T-helper 1 cell (primary cell): ENCODE results near the gene ATF1.
"Not testable (repeated sequence)": the region's sequence is repeated elsewhere in the genome, so short reads cannot be mapped to it uniquely, and the experiment has no call there.

Experiments used
- DNase-seq, 5 donors: peaks; one replicate each; pipeline ENCODE4 v3.0.0-alpha.2; 2012 to 2020

Gene ATF1

DNA sequence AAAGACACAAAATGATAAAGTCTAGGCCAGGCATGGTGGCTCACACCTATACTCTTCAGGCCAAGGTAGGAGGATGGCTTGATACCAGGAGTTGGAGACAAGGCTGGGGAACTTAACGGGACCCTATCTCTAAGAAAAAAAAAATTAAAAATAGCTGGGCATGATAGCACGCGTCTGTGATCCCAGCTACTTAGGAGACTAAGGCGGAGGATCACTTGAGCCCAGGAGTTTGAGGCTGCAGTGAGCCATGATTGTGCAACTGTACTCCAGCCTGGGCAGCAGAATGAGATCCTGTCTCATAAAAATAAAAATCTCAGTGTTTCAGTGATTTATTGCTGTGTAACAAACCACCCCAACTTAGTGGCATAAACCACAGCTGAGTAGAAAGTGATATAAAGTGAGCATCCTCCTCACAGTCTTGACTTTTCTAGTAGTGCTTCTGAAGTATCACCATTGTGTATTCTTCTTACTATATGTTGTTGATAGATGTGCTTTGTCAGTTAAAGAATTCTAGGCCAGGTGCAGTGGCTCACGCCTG, 10.6 kb upstream of the ATF1 start:
- no peak for DNase-seq

DNA sequence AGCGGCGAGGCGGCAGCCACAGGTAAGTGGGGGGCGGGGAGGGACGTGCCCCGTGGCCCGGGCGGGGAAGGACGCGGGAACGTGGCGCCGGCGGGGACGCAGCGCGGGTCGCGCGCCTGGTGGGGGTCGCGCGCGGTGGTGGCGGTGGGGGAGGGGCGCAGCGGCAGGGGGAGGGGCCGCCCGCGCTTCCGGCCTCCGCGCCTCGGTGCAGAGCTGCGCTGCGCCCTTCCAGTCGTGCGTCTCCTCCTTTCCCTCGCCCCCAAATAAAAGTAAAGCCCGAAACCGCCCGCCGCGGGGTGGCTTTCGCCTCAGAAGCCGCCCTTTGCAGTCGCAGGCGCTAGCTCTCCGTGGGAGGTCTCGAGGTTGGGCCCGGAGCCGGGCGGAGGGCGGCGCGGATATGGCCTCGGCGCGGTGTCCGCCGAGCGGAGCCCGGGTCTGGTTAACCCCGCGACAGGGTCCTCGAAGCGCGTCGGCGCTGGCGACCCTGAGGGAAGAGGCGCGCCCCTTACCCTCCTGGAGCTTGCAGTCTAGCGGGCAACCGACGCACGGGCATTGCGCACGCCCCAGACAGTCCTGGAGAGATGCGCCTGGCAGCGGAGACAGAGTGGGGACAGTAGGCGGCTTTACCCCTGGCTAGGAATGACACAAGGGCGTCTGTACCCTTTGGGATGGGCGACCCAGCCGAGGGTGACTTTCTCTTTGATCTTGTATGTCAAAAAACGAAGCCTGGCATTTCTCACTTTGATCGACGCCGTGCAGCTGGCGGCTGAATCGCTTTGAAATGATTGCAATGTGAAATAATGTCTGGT, 589 bp downstream of the ATF1 start:
- peak; percentile 38 to 83 (median 69) for DNase-seq

DNA sequence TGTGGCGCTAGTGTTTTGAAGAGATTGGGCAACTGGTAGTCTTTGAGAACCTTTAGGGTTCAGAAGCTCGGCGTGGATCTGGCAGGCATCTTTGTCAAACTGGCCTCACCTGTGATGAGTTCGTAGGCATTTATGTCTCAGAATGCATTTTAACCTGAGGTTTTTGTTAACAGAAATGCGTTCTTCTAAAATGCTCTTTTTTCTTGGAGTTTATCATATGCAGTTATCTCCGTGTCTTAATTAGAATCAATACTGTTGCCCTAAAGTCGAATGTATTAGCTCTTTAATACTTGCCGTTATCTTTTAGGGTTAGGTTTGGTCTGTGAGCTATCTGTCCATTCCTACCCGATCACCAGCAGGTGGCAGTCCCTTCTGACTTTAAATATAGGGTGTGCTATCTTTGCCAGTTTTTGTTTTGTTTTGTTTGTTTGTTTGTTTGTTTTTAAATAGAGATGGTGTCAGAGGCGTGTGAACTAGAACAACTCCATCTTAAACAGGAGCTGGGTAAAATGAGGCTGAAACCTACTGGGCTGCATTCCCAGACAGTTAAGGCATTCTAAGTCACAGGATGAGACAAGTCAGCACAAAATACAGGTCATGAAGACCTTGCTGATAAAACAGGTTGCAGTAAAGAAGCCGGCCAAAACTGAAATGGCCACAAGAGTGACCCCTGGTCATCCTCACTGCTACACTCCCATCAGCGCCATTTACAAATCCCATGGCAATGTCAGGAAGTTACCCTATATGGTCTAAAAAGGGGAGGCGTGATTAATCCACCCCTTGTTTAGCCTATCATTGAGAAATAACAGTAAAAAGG, 1.4 kb downstream of the ATF1 start:
- DNase-seq = peak in 4 of 5 donors; percentile 31 to 71 (median 44)

DNA sequence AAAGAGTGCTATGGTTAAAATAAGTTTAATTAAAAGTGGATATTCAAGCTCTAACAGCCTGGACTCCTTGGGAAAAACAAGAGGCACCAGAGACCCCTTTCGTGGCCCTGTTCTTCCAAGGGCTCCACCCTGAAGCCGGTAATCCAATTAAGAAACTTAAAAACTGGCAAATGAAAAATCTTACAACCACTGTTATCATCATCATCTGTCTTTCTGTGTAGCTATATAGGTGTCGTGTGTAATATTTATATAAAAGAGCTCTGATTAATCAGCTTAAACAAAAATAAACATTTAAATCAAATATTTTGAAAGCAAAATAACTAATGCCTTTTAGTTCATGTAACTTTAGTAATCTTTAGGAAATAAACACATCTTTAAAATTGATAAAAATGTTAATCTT, 4.5 kb downstream of the ATF1 start:
- DNase-seq = no peak

DNA sequence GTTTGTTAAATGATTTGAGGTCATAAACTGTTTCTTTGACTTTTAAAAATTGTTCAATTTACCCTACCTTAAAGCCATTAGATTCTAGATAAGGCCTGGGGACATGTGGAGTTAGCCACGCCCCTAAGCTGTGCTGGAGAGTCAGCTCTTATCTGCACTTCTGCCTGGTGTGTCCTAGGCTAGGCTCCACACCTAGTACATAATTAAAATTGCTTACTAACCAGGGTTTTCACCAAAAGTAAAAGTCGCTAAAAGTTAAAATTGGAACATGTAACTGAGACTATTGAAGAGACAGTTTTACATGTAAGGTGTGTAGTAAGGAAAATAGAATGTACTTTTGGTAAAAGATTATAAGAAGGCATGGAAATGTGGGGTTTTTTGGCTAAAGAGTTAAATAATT, 4.9 kb downstream of the ATF1 start:
- not testable (repeated sequence) for DNase-seq

DNA sequence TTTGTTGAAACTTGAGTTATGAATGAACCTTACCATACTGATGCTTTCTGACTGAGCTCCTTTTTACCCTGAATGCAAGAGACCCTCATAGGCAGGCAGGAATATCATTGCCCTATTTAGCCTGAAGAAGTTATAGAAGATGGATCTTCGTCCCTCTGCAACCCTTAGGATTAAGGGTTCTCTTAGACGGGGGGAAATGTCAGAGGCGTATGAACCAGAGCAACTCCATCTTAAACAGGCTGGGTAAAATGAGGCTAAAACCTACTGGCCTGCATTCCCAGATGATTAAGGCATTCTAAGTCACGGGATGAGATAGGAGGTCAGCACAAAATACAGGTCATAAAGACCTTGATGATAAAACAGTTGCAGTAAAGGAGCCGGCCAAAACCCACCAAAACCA, 7.5 kb downstream of the ATF1 start:
- DNase-seq = no peak

DNA sequence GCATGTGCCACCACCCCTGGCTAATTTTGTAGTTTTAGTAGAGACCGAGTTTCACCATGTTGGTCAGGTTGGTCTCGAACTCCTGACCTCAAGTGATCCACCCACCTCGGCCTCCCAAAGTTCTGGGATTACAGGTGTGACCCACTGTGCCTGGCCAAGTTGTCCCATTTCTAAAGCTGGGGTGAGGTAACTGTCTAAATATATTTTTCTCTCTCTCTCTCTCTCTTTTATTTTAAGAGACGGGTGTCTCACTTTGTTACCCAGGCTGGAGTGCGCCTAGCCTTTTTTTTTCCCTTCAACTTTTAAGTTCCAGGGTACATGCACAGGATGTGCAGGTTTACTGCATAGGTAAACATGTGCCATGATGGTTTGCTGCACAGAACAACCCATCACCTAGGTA, 8.6 kb downstream of the ATF1 start:
- DNase-seq = no peak

DNA sequence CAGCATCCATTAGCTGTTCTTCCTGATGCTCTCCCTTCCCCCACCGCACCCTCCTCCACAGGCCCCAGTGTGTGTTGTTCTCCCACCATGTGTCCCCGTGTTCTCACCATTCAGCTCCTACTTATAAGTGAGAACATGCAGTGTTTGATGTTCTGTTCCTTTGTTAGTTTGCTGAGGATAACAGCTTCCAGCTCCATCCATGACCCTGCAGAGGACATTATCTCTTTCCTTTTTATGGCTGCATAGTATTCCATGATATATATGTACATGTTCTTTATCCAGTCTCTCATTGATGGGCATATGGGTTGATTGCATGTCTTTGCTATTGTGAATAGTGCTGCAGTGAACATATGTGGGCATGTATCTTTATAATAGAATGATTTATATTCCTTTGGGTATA, 9.0 kb downstream of the ATF1 start:
- DNase-seq = no peak

DNA sequence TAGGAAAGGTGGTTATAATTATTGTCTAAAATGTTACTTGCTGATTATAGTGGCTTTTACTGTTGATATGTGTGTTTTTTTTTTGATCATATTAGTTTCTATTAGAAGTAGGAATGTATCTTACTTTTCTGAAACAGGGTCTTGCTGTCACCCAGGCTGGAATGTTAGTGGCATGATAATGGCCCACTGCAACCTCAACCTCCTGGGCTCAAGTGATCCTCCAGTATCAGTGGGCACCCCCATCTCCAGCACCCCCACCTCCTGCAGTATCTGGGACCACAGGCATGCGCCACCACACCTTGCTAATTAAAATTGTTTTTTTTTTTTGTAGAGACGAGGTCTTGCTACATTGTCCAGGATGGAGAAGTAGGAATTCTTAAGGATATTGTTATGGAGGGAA, 11.3 kb downstream of the ATF1 start:
- no peak for DNase-seq

DNA sequence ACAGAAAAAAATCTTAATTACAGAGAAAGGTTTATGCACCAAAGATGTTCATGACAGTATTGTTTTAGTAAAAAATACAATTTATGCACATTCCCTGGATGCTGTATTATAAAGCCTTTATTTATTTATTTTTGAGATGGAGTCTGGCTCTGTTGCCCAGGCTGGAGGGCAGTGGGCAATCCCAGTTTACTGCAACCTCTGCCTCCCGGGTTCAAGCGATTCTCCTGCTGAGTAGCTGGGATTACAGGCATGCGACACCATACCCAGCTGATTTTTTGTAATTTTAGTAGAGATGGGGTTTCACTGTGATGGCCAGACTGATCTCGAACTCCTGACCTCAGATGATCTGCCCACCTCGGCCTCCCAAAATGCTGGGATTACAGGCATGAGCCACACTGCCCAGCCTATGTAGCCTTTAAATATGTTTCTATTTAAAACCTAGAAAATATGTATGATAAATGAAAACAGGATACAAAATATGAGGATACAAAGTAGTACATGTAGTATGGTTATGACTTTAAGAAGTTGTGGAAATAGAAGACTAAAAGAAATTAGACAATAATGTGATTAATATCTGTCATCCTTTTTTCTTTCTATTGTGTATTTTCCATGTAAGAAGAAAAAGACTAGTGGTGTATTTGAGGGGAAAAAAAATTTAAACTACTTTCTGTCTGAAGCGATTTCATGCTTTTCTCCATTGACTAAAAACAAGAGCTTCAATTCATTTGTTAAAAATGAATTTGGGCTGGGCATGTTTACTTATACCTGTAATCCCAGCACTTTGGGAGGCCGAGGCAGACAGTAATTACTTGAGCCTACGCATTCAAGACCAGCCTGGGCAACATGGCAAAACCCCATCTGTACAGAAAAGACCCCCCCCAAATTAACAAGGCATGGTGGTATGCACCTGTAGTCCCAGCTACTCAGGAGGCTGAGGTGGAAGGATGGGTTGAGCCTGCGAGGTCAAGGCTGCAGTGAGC, 13.1 kb downstream of the ATF1 start:
- no peak for DNase-seq

DNA sequence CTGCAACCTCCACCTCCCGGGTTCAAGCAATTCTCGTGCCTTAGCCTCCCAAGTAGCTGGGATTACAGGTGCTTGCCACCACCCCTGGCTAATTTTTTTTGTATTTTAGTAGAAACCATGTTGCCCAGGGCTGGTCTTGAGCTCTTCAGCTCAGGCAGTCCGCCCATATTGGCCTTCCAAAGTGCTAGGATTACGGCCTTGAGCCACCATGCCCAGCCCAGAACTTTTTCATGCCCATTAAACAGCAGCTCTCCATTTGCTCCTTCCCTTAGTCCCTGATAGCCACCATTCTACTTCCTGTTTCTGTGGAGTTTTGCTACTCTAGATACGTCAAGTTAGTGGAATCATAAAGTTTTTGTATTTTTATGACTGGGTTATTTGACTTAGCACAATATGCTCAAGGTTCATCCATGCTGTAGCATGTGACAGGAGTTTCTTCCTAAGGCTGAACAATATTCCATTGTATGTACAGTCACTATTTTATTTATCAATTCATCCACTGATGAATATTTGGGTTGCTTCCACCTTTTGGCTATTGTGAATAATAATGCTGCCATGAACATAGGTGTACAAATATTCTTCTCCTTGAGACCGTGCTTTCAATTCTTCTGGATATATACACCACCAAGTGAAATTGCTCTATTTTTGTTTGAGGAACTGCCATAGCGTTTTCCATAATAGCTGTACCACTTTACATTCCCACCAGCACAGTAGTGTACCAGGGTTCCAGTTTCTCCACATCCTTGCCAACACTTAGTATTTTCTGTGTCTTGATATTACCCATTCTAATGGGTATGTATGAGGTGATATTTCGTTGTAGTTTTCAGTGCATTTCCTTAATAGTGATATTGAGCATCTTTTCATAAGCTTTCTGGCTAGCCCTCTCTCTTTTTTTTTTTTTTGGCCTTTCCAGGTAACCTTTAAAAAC, 15.0 kb downstream of the ATF1 start:
- no peak for DNase-seq

DNA sequence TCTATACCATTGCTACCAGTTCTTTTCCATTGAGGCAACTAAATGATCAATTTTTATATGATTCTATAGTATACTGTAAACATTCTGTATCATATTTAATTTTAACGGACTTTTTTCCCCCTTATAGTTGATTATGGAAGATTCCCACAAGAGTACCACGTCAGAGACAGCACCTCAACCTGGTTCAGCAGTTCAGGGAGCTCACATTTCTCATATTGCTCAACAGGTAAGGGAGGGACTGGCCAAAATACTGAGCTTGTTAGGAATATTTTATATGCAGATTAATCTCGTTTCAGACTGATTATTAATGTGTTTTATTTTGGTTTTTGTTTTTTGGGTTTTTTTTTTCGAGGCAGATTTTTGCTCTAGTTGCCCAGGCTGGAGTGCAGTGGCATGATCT, 16.1 kb downstream of the ATF1 start:
- DNase-seq = no peak

DNA sequence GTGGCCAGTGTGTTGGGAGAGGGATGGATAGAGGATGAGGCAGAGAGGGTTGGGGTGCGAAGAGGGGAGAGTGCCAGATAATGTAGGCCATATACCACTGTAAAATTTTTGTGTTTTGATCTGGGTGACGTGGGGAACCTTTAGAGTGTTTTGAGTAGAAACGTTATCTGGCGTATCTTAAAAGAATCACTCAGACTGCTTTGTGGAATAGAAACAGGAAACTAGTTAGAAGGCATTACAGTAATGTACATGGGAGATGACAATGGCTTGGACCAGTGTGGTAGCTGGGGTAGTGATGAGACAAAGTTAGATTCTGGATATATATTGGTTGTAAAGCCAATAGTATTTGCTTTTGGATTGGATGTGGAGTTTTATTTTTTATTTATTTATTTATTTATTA, 20.6 kb downstream of the ATF1 start:
- DNase-seq = peak in 1 of 5 donors; percentile 39

DNA sequence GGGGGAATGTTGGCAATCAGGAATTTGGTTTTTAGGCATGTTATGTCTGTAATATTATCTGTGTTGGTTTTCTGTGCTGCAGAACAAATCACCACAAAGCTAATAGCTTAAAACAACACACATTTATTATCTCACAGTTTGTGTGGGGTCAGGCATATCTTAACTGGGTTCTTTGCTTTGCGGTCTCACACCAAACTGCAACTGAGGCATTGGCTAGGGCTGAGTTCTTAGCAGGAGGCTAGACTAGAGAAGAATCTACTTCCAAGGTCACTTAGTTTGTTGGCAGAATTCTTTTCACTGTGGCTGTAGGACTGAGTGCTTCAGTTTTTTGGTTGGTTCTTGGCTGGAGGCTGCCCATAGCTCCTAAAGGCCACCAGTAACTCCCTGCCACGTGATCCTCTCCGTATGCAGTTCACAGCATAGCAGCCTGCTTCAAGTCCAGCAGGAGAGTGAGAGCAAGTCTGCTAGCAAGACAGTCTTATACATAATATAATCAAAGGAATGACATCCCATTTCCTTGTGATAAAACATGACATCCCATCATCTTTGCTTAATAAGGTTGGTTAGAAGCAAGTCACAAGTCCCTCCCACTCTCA, 21.6 kb downstream of the ATF1 start:
- DNase-seq = no peak

DNA sequence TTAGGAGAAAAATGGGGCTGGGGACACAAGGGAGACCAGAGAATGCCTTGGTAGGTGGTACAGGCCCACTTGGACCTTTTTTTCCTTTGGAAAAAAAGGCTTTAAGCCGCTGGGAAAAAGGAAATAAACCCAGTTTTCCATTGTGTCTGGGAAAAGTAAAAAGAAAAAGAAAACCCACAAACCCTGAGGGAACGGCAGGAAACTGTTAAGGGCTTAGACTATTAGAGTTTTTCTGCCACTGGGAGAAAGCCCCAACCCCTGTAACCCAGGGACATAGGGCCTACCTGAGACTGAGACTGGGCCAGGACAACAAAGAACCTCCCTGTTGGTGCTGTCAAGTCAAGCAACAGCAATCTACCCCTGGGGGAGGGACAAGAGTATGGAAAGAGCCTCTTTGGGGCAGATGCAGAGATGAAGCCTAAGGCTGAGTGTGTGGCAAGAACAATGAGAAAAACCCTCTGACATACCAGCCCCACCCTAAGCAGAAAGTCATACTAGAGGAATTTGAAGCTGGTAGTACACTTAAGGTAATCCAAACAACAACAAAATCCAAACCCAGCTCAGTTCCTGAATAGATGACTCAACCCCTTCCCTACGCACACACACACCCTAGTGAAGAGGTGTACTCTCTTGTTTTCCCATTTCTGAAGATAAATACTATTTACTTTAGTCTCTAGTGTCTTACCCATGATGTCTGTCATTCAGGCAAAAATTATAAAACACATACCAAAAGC, 22.8 kb downstream of the ATF1 start:
- DNase-seq = no peak

DNA sequence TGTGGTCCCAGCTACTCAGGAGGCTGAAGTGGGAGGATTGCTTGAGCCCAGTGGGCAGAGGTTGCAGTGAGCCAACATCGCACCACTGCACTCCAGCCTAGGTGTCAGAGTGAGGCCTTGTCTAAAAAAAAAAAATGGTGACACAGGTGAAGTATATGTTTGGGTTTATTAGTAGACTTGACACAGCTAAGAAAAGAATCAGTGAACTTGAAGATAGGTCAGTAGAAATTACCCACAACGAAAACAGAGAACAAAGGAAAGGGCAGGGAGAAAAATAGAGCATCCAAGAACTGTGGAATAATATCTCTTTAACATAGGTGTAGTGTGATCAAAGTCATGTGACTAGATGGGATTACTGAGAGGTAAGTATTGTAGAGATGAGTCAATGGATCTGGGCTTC, 23.7 kb downstream of the ATF1 start:
- no peak for DNase-seq

DNA sequence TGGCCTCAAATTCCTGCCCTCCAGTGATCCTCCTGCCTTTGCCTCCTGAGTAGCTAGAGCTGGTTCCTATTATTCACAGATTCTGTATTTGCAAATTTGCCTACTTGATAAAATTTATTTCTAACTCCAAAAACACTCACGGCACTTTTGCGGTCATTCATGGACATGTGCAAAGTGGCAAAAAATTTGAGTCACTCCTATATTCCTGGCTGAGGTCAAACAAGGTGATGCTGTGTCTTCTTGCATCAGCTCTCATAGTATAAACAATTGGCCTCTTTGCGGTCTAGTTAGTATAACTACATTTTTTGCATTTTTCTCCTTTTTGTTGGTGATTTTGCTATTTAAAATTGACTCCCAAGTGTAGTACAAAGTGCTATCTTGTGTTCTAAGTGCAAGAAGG, 24.7 kb downstream of the ATF1 start:
- no peak for DNase-seq

DNA sequence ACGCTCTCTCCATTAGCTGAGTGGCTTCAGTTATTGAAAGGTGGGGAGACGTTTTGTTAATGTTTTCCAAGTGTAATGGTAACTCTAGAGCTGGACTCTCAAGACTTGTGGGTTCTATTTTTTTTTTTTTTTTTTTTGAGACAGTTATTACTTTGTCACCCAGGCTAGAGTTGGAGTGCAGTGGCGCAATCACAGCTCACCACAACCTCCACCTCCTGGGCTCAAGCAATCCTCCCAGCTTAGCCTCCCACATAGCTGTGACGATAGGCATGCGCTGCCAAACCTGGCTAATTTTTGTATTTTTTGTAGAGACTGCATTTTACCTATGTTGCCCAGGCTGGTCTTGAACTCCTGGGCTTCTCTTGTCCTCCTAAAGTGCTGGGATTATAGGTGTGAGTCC, 26.2 kb downstream of the ATF1 start:
- no peak for DNase-seq

DNA sequence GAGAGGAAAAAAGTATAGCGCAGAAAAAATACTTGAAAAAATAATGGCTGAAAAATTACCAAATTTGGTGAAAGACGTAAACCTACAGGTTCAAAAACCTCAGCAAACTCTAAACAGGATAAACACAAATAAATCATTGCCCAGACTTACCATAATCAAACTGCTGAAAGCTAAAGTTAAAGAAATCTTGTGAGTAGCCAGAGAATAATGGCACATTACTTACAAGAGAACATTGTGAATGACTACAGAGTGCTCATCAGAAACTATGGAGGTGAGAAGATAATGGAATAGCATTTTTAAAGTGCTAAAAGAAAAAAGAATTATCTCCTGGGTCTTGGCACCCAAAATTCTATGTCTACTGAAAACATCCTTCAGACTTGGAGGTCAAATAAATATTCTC, 36.0 kb downstream of the ATF1 start:
- no peak for DNase-seq

DNA sequence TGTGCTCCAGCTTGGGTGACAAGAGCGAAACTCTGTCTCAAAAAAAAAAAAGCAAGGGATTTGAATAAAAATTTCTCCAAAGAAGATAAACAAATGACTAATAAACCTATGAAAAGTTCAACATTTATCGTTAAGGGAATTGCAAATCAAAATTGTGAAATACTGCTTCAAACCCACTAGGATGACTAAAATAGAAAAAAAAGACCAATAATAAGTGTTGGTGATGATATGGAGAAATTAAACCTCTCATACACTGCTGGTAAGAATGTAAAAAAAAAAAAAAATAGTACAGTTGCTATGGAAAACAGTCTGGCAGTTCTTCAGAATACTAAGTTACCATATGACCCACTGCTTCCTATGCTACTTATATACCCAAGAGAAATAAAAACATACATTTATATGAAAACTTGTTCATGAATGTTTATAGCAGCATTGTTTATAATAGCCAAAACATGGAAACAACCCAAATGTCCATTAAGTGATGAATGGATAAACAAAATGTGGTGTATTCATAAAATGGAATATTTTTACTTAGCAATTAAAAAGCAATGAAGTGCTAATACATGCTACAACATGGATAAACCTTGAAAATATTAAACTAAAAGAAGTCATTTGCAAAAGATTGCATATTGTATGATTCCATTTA, 39.5 kb downstream of the ATF1 start:
- no peak for DNase-seq
